Heart left ventricle (tissue), 16 donors: ENCODE data around the gene BLOC1S4. TPM values are rescaled to one million over a fixed set of nuclear protein-coding genes. Genes with fewer than 3 reads are reported as not detected.

Experiments used
- ATAC-seq, 4 donors: fragments of 200-7000 bp; cut with Tn5 transposase; one replicate each; pipeline ENCODE4 v1.9.1; 2020 to 2022; ENCODE audit warnings: moderate library complexity in 4 of 4, mild to moderate bottlenecking in 3 of 4, moderate number of reproducible peaks in 1 of 4
- DNase-seq, 5 donors: peaks; one replicate each; pipeline ENCODE4 v3.0.0-alpha.2; 2020
- H3K27ac ChIP-seq, 12 donors: fragments of 200-600 bp; sonication (generic) in 4 of 12; one replicate each; pipeline versions ENCODE4 v1.5.0 to v1.8.0; 2016 to 2022; ENCODE audit warnings: mild to moderate bottlenecking in 2 of 12
- H3K27me3 ChIP-seq, 9 donors: fragments of 200-600 bp; sonication (generic) in 2 of 9; one replicate each; pipeline versions ENCODE4 v1.5.1 to v1.8.0; 2016 to 2022; ENCODE audit warnings: mild to moderate bottlenecking in 3 of 9
- H3K36me3 ChIP-seq, 9 donors: fragments of 200-600 bp; sonication (generic) in 2 of 9; one replicate each; pipeline versions ENCODE4 v1.5.0 to v1.8.0; 2018 to 2022; ENCODE audit warnings: mild to moderate bottlenecking in 2 of 9
- H3K4me1 ChIP-seq, 12 donors: fragments of 200-600 bp; sonication (generic) in 4 of 12; one replicate each; pipeline versions ENCODE4 v1.5.0 to v1.8.0; 2016 to 2022; ENCODE audit warnings: mild to moderate bottlenecking in 3 of 12
- H3K4me3 ChIP-seq, 12 donors: fragments of 200-600 bp; sonication (generic) in 4 of 12; one replicate each; pipeline versions ENCODE4 v1.5.0 to v1.8.0; 2017 to 2022; ENCODE audit warnings: mild to moderate bottlenecking in 9 of 12, moderate library complexity in 4 of 12
- H3K9me3 ChIP-seq, 12 donors: fragments of 200-600 bp; sonication (generic) in 4 of 12; one replicate each; pipeline versions ENCODE4 v1.5.0 to v1.8.0; 2016 to 2022; ENCODE audit warnings: mild to moderate bottlenecking in 1 of 12
- POLR2A ChIP-seq, 2 donors: fragments of 450-650 bp; IDR thresholded peaks; one replicate each; pipeline ENCODE4 v1.6.1; 2017; ENCODE audit warnings: antibody characterized with exemption in 2 of 2, mild to moderate bottlenecking in 2 of 2, moderate library complexity in 2 of 2
- WGBS, 4 donors: extraction: QIAGEN DNeasy Blood & Tissue Kit in 2 of 4; methylation state at CpG; one replicate each; pipeline versions ENCODE4 v1.1.5 to v1.1.7; 2013 to 2018; 5-methylcytosine and 5-hydroxymethylcytosine counted together
- intact Hi-C, 10 donors: fragments of 100-400 bp; cut with DNase I; formaldehyde crosslinking; loops; one replicate each; pipeline versions ENCODE4 v1.11.1 to v1.14.2; 2022
- polyA plus RNA-seq, 2 donors: library from polyadenylated mRNA; stranded (reverse); fragments of 200-250 nt; gene quantifications; one replicate each; pipeline ENCODE4 v1.2.3, GENCODE V29; 2013
- total RNA-seq, 9 donors: library from RNA; depleted of rRNA in 2 of 9; stranded (reverse); fragments of >200 nt in 2 of 9; fragmentation: NEBNext Ultra II Directional in 3 of 9; extraction: Animal tissue kit (Norgen Biotek cat#: 25700) in 3 of 9; gene quantifications; one replicate each; pipeline versions ENCODE4 v1.1.0 to v1.2.4, GENCODE V29; 2016 to 2023
- TF ChIP-seq, protein P1 (sequence below), 12 donors: fragments of 200-600 bp; sonication (generic) in 4 of 12; IDR thresholded peaks; one replicate each; pipeline versions ENCODE4 v1.5.0 to v1.8.0; 2018 to 2022; ENCODE audit warnings: antibody characterized with exemption in 12 of 12, mild to moderate bottlenecking in 5 of 12
- donor health status: ischemic (EF 13 %, LVEDD 7.1; RV severe dilation, severe dysfunction).
- donor health status: healthy with polysubstance abuse.
- donor health status: DM: no; HTN: yes; CAD: no.
- donor health status: DM: no; HTN: no; CAD: no.
- donor health status: ischemic (EF 25% LVEDD 6.9; RV normal size, moderate dysfunction).
- donor health status: ischemic (EF 25% LVEDD 5.7; RV mildly dilated, moderate dysfunction).
- donor health status: healthy.
- donor health status: DM: yes; HTN: yes; CAD: no.
- donor health status: ischemic (EF 35%, LVEDD 5.7; RV mildly dilated, moderate dysfunction).
- donor health status: nonischemic (EF 11% LVEDD 7.7; RV severe dilation, severe dysfunction).
- donor health status: DM: yes; HTN: yes; CAD: no.
- donor health status: PGD.
- donor health status: ischemic (EF 29% LVEDD 5.4; RV normal size, mild dysfunction).
- donor health status: nonischemic (EF 23%, LVEDD 6.1; RV moderate dilation, normal function).

Gene BLOC1S4
- total and polyA plus RNA-seq, 11 donors: 4.4 to 14.1 (median 7.3) TPM

DNA sequence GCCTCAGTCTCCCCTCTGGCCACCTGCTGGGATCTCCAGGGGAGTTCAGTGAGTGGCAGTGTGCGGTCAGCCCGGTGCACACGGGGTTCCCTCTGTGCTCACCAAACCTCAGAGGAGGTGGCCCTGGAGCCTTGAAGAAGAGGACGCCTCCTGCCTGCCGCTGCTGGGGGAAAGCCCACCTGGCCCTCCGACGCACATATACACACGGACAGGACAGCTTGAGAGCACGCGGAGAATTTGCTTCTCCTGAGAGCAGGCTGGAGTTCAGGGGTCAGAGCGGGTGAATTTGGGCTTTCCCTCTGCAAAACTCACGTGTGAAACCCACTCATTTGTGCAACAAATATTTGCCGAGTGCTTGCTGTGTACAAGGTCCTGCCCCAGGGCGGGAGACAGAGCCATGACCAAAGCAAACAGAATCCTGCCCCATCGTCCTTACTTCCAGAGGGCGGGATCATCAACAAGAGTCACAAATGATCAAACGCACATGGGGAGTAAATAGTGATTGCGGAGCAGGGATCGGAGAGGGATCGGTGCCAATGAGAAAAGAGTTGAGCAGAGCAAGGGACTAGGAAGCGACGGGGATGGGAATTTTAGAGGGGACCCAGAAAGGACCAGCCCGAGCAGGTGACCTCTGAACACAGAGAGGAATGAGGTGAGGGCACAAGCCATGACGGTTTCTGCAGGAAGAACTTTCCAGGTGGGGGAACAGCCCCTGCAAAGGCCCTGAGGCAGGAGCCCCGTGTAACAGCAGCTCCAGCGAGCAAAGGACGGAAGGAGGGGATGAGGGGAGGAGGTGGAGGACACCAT, 17.6 kb downstream of the BLOC1S4 start:
- intact Hi-C loops: no loop called here
- H3K36me3 ChIP-seq: no peaks in the 10 kb centered on the region
- H3K9me3 ChIP-seq: no peaks in the 10 kb centered on the region
- ATAC-seq (peak in 1 of 4 donors; percentile 5), DNase-seq (peak in 1 of 5 donors; percentile 30)
- TF ChIP-seq POLR2A (IDR thresholded peaks at IDR 0.05): no peak
- TF ChIP-seq, protein P1, sequence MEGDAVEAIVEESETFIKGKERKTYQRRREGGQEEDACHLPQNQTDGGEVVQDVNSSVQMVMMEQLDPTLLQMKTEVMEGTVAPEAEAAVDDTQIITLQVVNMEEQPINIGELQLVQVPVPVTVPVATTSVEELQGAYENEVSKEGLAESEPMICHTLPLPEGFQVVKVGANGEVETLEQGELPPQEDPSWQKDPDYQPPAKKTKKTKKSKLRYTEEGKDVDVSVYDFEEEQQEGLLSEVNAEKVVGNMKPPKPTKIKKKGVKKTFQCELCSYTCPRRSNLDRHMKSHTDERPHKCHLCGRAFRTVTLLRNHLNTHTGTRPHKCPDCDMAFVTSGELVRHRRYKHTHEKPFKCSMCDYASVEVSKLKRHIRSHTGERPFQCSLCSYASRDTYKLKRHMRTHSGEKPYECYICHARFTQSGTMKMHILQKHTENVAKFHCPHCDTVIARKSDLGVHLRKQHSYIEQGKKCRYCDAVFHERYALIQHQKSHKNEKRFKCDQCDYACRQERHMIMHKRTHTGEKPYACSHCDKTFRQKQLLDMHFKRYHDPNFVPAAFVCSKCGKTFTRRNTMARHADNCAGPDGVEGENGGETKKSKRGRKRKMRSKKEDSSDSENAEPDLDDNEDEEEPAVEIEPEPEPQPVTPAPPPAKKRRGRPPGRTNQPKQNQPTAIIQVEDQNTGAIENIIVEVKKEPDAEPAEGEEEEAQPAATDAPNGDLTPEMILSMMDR (IDR thresholded peaks at IDR 0.05): no peak
- H3K27ac ChIP-seq: peak overlapping the region in 2 of 12 donors; percentile 33 to 64
- 83 to 89% (median 88%) methylated on average over 25 to 27 of the region's 27 CpGs for WGBS, 4 donors
- peaks cover 0 to 16% (median 8%) of the 10 kb centered on the region in 12 donors for H3K4me1 ChIP-seq
- H3K4me3 ChIP-seq: no peak overlapping the region
- H3K27me3 ChIP-seq: no peaks in the 10 kb centered on the region

DNA sequence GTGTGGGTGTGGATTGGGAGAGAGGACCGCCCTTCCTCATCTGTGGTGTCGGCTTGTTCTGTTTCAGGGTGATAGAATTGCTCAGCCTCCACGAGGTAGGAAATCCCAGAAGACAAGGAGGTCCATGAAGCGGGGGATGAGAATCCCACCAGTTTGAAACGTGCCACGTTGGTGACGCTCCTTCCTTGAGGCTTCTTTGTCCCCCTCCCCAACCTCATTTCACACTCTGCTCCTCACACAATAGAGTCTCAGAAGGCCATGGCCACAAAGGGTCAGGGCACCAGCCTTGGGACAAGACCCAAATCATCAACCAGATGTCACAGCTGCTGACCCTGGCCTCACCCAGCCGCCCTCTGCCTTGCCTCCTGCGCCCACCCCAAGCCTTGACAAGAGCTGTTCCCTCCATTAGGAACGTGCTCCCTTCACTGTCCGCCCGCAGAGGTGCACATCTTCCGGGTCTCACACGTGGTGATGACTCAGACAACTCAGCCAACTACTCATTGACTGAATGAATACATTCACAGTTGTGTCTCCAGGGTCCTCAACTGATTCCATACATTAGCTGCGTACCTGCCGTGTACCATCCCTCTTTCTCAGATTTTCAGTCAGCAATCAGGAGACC, 18.3 kb downstream of the BLOC1S4 start:
- H3K36me3 ChIP-seq: no peaks in the 10 kb centered on the region
- intact Hi-C loops: no loop called here
- peaks cover 0 to 16% (median 8%) of the 10 kb centered on the region in 12 donors for H3K4me1 ChIP-seq
- H3K27ac ChIP-seq: no peak overlapping the region
- no peak overlapping the region for H3K4me3 ChIP-seq
- DNase-seq (no peak), ATAC-seq (no peak)
- no peak for TF ChIP-seq POLR2A (IDR thresholded peaks at IDR 0.05)
- TF ChIP-seq, protein P1 (IDR thresholded peaks at IDR 0.05): no peak
- H3K27me3 ChIP-seq: no peaks in the 10 kb centered on the region
- WGBS, 4 donors: 79 to 82% (median 81%) methylated on average over 16 of the region's 16 CpGs
- H3K9me3 ChIP-seq: no peaks in the 10 kb centered on the region

DNA sequence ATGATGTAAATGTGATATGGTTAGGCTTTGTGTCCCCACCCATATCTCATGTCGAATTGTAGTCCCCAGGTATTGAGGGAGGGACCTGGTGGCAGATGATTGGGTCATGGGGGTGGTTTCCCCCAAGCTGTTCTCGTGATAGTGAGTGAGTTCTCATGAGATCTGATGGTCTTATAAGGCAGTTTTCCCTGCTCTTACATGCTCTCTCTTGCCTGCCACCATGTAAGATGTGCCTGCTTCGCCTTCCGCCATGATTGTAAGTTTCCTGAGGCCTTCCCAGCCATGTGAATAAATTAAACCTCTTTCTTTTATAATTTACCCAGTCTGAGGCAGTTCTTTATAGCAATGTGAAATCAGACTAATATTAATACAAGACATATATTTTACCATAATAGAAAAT, 23.9 kb downstream of the BLOC1S4 start:
- no peak for DNase-seq
- no peak overlapping the region for H3K27ac ChIP-seq
- no peaks in the 10 kb centered on the region for H3K27me3 ChIP-seq
- H3K9me3 ChIP-seq: no peaks in the 10 kb centered on the region
- no peak overlapping the region for H3K4me3 ChIP-seq
- WGBS, 4 donors: 84 to 89% (median 87%) methylated on average over 4 of the region's 4 CpGs
- no peak for TF ChIP-seq POLR2A (IDR thresholded peaks at IDR 0.05)
- TF ChIP-seq, protein P1 (IDR thresholded peaks at IDR 0.05): no peak
- no peaks in the 10 kb centered on the region for H3K4me1 ChIP-seq
- intact Hi-C loops: no loop called here
- no peak for ATAC-seq
- no peaks in the 10 kb centered on the region for H3K36me3 ChIP-seq

DNA sequence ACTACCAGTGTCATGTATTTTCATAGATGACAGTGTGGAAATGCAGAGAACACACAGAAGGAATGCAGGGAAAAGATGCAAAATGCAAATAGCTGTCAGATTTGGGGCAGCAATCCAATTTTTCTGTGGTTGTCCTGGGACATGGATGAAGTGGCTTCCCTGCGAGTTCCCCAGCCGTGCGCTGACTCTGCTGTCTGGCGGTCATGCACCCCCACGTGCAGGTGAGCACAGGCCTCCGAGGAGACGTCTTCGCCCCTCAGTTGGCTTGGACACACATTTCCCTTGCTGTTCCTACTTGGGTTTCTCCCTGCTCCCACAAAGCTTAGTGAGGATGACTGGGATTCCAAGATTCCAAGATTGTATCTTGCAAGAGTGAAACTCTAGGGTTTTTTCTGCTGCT, 24.4 kb downstream of the BLOC1S4 start:
- TF ChIP-seq, protein P1 (IDR thresholded peaks at IDR 0.05): no peak
- TF ChIP-seq POLR2A (IDR thresholded peaks at IDR 0.05): no peak
- Histone ChIP-seq H3K4me3 (no peak overlapping the region), H3K36me3 (no peaks in the 10 kb centered on the region), H3K27ac (no peak overlapping the region), H3K4me1 (no peaks in the 10 kb centered on the region), H3K27me3 (no peaks in the 10 kb centered on the region), H3K9me3 (no peaks in the 10 kb centered on the region)
- DNase-seq (no peak), ATAC-seq (no peak)
- intact Hi-C loops: no loop called here
- 89 to 93% (median 92%) methylated on average over 8 of the region's 8 CpGs for WGBS, 4 donors
